ENCODE results near the gene LPP.
A peak's percentile ranks its signal among the peaks of the same experiment; 100 is the strongest.

LPP gene

DNA sequence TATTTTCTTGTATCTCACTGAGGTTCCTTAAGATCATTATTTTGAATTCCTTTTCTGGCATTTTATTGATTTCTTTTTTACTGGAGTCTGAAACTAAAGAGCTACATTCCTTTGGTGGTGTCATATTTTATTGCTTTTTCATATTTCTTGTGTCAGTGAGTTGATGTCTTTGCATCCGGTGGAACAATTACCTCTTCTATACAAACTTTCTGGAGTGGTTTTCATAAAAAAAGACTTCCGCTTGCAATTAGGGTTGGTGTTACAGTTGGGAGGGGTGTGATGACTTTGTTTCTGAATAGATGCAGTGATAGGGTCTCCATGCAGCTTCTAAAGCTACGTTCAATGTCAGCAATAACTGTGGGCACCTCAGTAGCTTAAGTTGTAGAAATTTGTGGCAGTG, 181.7 kb downstream of the LPP start:
- DNase-seq, result no peak

GRCh38 chr3:188336178-188336577, 182.2 kb downstream of the LPP start:
- no peak for DNase-seq

- DNase-seq, result no peak
These were observed 183.3 kb downstream of the LPP start for GRCh38 chr3:188337232-188337631.

DNA sequence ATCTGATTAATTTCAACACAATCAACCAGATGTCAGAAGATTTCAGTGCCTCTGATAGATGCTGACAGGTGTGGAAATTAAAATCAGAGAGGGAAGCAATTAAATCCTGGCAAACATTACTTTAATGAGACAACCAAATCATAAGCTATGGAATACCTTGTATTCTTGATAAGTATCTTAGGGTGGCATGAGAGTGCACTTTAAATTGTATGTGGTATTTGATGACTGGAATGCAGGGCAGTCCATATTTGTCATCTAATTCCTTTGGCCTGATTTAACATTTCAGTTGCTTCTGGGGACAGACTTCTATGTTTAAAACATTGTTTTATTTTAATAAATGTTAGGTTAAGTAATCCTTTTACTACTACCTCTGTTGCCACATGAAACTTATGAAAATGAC, 184.1 kb downstream of the LPP start:
- DNase-seq, result no peak

- DNase-seq, result no peak
These were observed 185.7 kb downstream of the LPP start for GRCh38 chr3:188339410-188340295.

- DNase-seq, result no peak
These were observed 187.5 kb downstream of the LPP start for GRCh38 chr3:188341501-188341900.

GRCh38 chr3:188342991-188343732, 189.2 kb downstream of the LPP start:
- no peak for DNase-seq

GRCh38 chr3:188343894-188344293, 189.9 kb downstream of the LPP start:
- peak in 1 of 14 donors; percentile 42 for DNase-seq

DNA sequence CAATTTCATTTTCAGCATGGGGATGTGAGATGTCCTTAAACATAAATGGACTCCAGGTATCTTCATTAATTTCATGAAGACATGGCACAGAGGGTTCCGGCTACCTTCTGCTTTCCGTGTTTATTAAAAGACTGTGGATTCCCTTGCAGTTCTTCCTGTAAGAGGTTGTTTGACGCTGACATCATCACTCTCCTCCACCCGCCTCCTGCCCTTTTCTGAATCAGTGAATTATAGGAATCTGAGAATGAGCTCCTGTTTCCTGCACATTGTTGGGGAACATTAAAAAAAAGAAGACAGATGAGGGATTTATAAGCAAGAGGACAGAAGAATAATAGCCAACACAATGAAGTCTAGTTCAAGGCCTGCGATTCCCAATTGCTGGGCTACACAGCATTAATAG, 191.3 kb downstream of the LPP start:
- DNase-seq, result peak in 3 of 14 donors; percentile 18 to 44 (median 18)

DNA sequence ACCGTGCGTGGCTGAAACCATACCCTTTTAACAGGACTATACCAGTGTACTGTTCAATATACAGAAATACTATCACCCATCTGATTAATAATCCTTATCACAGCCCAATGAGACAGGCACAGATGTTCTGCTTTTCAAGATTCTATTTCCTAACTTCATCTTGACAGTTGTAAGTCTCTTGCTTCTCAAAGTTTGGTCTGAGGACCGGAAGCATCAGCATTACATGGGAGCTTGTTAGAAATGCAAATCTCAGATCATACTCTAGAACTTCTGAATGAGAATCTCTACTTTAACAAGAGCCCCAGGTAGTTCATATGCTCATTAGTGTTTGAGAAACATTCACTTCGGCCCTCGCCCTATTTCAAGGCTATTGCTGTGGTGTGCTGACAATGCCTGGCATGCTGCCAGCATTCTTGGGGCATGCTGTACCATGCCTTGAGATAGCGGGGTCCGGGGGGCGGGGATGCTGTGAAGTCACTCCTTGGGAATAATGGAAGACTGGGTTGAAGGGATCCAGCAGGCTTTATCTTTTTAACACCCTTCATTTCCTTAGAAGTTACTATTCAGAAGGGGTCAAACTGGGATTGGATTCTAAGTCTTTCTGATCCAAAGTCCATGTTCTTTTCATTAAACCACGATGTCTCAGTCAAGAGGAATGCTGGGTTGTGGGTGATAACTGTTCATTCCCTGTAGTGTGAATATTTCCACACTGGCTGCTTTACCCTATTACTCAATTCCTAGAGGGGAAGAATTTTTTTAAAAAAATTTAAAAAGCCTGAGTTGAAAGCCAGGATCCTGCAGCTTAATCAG, 194.7 kb downstream of the LPP start:
- no peak for DNase-seq

GRCh38 chr3:188349351-188349901, 195.5 kb downstream of the LPP start:
- DNase-seq, result peak in 1 of 14 donors; percentile 22

DNA sequence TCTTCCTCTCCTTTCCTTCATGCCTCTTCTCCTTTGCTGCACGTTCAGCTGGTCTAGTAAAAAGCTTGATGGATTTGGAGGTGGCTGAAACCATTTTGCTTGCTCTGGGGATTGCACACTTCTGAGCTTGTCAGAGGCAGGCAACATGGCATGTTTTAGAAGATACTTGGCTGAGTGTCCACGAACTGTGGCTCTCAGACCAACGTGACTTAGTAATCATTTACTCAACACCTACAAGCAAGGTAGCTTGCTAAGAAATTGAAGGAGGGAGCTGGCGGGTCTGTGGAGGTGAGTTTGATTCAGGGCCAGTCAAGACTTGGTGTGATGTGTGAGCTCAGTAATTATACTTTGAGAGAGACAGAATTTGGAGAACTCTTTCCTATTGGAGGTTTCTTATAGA, 196.0 kb downstream of the LPP start:
- no peak for DNase-seq

DNA sequence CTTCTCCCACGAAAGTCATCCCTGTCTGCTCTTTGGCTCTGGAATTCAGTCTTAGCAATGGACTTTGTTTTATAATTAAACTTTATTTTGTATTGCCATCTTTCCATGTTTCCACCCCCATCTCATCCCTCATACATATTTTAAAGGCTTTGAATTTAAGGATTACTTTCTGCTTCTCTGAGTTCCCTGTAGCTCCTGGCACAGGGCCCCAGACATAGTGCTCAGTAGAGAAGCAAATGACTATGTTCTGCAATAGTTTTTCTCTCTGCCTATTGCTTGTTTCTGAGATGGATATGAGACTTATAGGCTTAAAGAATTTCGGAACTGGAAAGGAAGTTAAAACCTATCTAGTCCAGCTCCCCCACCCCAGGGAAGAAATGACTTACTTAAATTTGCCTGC, 197.0 kb downstream of the LPP start:
- DNase-seq, result no peak

DNA sequence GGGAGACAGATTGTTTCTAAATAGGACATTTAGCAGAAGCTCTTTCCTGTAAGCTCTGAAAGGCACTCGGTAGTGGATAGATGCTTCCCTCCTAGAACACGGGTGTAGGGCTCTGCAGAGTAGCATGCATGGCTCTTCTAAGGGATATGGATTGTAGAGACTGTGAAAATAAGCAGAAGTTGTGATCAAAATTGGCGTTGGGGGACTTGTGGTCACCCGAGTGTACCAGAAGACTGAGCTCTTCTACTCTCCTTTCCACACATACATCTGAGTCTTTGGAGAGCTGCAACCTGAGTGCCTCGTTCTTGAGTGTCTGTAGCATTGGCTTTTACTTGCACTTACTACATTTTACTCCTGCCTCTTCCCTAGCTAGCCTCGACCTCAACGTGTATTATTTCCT, 197.7 kb downstream of the LPP start:
- DNase-seq, result no peak

GRCh38 chr3:188352196-188352927, 198.4 kb downstream of the LPP start:
- no peak for DNase-seq

DNA sequence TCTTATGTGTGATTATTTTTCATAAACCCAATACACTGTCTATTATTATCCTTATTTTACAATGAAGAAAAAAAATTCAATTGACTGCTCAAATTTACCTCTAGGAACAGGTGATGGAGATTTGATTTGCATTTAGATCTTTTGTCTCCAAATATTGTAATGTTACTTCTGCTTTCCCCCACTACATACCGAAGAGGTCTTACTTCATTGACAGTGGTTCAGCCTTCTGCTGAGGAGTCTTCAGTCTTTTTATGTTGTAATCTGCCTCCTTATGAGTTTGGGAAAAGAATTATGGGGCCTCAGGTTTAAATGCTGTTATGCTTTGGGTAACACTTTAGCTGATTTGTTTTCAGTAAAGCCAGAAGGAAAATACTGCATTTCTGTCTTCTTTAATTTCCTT, 199.5 kb downstream of the LPP start:
- no peak for DNase-seq

GRCh38 chr3:188358787-188359493, 205.0 kb downstream of the LPP start:
- no peak for DNase-seq

DNA sequence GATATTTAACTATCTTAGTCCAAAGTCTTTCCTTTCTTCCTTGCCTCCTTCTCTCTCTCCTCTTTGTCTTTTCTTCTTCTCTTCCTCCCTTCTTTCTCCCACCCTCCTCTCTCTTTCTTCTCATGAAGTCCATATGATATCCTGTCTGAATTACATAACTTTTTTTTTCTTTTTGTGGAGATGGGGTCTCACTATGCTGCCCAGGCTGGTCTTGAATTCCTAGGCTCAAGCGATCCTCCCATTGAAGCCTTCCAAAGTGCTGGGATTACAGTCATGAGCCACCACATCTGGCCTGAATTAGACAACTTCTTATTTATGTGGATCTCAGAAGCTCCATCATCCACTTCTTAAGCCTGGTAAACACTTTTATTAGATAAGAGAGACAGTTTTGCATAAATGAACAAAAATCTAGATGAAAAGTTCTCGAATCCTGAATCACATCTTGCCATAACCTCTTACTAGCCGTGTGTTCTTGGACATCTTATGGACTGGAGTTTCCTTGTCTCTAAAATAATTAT, 206.5 kb downstream of the LPP start:
- no peak for DNase-seq

GRCh38 chr3:188361888-188362287, 207.9 kb downstream of the LPP start:
- DNase-seq, result no peak

GRCh38 chr3:188362405-188362831, 208.5 kb downstream of the LPP start:
- no peak for DNase-seq

GRCh38 chr3:188365184-188365583, 211.2 kb downstream of the LPP start:
- DNase-seq, result no peak
